HepG2 (cell line): ENCODE data around the gene TBL3.

ENCODE experiments used
- CTCF ChIP-seq: sonication (generic); formaldehyde crosslinking; IDR thresholded peaks from 2 replicates; pipeline ENCODE4 v1.5.0; 2020; ENCODE audit warnings: mild to moderate bottlenecking, missing genetic modification reagents, moderate library complexity
- SRF ChIP-seq: IDR thresholded peaks from 2 replicates; pipeline ENCODE4 v1.6.1; 2011; ENCODE audit warnings: mild to moderate bottlenecking, low read depth, low read length, moderate library complexity
- TARDBP ChIP-seq: sonication (generic); formaldehyde crosslinking; IDR thresholded peaks from 2 replicates; pipeline ENCODE4 v1.8.0; 2022; ENCODE audit warnings: mild to moderate bottlenecking, missing genetic modification reagents
- USF2 ChIP-seq, 2 experiments: sonication (generic) in 1 of 2; formaldehyde crosslinking in 1 of 2; IDR thresholded peaks; 2 replicates each; pipeline versions ENCODE4 v1.5.1 to v1.6.1; 2011 to 2020; ENCODE audit warnings: borderline replicate concordance in 1 of 2, low read depth in 1 of 2, low read length in 1 of 2, mild to moderate bottlenecking in 1 of 2, missing genetic modification reagents in 1 of 2, moderate library complexity in 1 of 2
- ZNF737 ChIP-seq: sonication (generic); formaldehyde crosslinking; IDR thresholded peaks from 2 replicates; pipeline ENCODE4 v1.5.0; 2020; ENCODE audit warnings: missing genetic modification reagents, mild to moderate bottlenecking, borderline replicate concordance

GRCh38 chr16:2019921-2020831, 48.3 kb downstream of the TBL3 start:
- TF ChIP-seq CTCF (CRISPR knock-in tag): no peak
- no peak for TF ChIP-seq TARDBP (CRISPR knock-in tag)
- no peak for TF ChIP-seq ZNF737 (CRISPR knock-in tag)
- no peak for TF ChIP-seq USF2 (IDR thresholded peaks at IDR 0.05; ENCODE audit: low read depth, low read length)
- no peak for TF ChIP-seq USF2 (CRISPR knock-in tag; IDR thresholded peaks at IDR 0.05; ENCODE audit: borderline replicate concordance)
- no peak for TF ChIP-seq SRF
